HG02588 (cell line): ENCODE results near the gene PHF21A.
"Not testable (repeated sequence)": the region's sequence is repeated elsewhere in the genome, so short reads cannot be mapped to it uniquely, and the experiment has no call there.

Experiments
- ATAC-seq: cut with Tn5 transposase; IDR thresholded peaks from one replicate; pipeline ENCODE4 v1.9.1; 2021; ENCODE audit warnings: mild to moderate bottlenecking, moderate library complexity; ENCODE audit not compliant: unreplicated experiment

The PHF21A gene

GRCh38 chr11:45906965-45907611 lies 214.2 kb downstream of the PHF21A start, which contains the start of gene FREY1:
TSS of gene FREY1 (minus strand) at chr11:45907271. CDS start at chr11:45907245, 26 bp downstream.
- no peak for ATAC-seq

DNA sequence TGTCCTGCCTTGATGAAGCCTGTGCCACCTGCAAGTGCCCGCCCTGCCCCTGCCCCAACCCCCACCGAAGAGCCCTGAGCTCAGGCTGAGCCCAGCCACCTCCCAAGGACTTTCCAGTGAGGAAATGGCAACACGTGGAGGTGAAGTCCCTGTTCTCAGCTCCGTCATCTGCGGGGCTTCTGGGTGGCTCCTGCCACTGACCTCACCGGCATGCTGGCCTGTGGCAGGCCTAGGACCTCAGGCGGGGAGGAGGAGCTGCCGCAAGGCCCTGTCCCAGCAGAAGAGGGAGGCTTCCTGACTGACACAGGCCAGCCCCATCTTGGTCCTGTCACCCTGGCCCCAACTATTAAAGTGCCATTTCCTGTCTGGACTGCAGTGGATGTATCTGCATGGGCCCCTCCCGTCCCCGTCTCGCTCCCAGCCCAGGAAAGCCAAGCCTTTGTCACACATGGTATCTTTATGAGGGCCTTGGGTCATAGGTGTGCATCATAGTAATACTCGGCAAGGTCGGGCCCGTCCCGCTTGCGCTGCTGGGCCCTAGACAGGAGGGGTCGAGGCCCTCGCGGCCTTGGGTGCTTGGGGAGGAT lies 215.1 kb downstream of the PHF21A start:
- ATAC-seq: no peak

DNA sequence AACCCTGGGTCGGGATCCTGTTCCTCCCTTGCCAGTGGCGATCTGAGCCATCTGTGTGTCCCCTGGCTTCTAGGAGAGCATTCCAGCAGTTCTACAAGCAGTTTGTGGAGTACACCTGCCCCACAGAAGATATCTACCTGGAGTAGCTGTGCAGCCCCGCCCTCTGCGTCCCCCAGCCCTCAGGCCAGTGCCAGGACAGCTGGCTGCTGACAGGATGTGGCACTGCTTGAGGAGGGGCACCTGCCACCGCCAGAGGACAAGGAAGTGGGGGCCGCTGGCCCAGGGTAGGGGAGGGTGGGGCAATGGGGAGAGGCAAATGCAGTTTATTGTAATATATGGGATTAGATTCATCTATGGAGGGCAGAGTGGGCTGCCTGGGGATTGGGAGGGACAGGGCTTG lies 215.7 kb downstream of the PHF21A start:
- ATAC-seq: not testable (repeated sequence)

- ATAC-seq: no peak
Observed at GRCh38 chr11:45905095-45905494, 216.2 kb downstream of the PHF21A start.

DNA sequence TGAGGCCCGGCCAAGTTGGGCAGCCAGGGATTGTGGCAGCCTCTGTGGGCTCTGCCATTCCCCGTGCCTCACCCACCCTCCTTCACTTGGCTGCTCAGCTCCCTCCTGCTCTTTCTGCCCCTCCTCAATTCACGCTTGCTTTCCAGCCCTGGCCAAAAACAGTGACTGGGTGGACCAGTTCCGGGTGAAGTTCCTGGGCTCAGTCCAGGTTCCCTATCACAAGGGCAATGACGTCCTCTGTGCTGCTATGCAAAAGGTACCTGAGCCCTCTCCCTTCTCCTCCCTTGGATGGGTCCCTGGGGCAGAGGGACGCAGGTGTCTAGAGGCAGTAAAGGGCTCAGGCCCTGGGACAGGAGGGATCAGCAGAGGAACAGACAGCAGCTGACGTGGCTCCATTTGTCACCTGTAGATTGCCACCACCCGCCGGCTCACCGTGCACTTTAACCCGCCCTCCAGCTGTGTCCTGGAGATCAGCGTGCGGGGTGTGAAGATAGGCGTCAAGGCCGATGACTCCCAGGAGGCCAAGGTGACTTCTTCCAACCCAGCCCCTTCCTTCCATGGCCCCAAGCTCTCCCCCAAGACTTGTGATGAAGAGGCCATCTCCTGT lies 216.8 kb downstream of the PHF21A start:
- no peak for ATAC-seq

DNA sequence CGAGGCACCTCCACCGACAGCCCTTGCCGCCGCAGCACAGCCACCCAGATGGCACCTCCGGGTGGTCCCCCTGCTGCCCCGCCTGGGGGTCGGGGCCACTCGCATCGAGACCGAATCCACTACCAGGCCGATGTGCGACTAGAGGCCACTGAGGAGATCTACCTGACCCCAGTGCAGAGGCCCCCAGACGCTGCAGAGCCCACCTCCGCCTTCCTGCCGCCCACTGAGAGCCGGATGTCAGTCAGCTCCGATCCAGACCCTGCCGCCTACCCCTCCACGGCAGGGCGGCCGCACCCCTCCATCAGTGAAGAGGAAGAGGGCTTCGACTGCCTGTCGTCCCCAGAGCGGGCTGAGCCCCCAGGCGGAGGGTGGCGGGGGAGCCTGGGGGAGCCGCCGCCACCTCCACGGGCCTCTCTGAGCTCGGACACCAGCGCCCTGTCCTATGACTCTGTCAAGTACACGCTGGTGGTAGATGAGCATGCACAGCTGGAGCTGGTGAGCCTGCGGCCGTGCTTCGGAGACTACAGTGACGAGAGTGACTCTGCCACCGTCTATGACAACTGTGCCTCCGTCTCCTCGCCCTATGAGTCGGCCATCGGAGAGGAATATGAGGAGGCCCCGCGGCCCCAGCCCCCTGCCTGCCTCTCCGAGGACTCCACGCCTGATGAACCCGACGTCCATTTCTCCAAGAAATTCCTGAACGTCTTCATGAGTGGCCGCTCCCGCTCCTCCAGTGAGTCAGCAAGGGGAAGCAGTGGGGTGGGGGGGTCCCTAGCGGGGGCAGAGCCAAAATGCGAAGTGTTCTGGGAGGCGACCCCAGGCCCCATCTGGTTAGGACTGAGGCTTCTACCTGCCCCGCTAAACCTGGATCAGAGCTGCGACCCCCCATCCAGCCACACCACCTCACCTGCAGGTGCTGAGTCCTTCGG lies 218.5 kb downstream of the PHF21A start:
- no peak for ATAC-seq

DNA sequence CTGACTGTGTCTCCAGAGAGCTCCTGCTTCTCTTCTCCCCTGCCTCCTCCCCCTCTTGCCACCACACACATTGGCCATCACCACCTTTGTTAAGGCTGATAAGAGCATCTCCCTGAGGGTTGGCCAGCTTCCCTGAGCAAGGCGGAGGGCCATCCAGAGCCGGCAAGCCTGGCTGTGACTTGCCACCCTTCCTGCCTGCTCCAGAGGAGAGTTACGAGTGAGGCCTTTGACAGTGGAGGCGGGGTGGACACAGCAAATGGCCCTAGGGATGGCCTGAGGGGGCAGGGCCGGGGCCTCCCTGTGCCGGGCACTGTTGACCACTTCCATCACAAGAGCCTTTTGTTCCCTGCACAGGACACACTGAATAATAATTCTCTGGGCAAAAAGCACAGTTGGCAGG lies 219.6 kb downstream of the PHF21A start:
- ATAC-seq: no peak

DNA sequence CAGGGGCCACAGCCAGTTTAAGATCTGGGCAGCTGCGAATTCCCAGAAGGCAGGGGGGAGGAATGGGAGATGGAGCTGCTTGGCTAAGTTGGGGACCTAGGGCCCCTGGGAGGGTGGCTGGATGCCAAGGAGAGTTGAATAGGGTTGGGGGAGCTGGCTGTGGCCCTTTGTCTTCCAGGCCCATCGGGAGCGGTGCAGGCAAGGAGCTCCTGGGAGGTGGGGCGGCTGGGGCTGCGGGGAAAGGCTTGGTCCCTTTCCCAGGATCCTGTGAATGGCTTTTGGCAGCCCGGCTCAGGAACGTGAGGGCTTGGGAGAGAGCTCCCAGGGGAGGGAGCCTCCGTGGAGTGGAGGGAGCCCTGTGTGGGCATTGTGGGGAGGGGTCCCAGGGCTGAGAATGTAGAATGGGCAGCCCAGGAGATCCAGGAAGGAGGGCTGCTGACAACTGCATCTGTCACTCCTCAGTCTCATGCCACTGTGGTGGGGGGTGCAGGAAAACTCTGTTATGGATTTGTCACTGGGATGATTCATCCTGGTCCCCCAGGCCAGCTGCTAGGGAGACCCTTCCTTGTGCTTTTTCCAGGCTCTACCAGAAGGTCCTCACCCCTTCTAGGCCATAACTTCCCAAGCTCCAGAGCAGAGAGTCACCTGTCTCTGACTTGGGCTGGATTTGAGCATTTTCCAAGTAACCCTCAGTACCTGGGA lies 220.2 kb downstream of the PHF21A start:
- ATAC-seq: no peak

DNA sequence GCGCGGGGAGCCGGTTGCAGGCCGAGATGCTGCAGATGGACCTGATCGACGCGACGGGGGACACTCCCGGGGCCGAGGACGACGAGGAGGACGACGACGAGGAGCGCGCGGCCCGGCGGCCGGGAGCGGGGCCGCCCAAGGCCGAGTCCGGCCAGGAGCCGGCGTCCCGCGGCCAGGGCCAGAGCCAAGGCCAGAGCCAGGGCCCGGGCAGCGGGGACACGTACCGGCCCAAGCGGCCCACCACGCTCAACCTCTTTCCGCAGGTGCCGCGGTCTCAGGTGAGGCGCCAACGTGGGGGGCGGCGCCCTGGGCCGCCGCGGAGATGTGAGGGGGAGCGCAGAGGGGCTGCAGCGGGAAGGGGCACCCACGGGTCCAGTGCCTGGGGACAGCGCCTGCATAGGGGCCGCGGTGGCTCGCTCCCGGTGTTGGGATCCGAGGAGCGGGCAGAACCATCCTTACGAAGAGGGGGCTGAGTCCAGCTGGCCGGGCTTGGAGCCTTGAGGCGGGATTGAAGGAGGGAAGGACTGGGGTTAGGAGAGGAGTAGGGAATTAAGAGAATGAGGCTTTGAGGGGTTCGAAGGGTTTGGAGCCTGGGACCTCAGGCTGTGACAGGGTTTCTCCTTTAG lies 221.0 kb downstream of the PHF21A start:
- ATAC-seq: not testable (repeated sequence)

- ATAC-seq: peak; percentile 48
Observed at GRCh38 chr11:45899448-45900174, 221.6 kb downstream of the PHF21A start.

- ATAC-seq: no peak
Observed at GRCh38 chr11:45899086-45899447, 222.2 kb downstream of the PHF21A start.

DNA sequence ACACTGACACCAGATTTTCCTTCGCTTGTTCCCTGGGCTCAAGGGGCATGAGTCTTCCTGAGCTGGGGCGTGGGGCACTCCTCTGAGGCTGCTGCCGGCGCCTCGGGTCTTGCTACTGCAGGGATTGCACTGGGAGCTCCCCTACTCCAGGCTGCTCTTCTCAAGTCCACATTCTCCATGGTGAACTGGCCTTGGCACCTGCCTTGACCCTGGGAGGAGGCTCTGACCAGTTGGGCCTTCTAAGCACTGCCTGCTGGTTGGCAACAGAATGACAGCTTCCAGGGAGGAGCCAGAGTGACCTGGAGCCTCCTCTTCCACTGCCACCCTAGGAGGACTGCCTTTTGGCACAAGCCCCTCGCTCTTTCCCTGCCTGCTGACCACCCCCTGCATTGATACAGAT lies 223.7 kb downstream of the PHF21A start:
- no peak for ATAC-seq

DNA sequence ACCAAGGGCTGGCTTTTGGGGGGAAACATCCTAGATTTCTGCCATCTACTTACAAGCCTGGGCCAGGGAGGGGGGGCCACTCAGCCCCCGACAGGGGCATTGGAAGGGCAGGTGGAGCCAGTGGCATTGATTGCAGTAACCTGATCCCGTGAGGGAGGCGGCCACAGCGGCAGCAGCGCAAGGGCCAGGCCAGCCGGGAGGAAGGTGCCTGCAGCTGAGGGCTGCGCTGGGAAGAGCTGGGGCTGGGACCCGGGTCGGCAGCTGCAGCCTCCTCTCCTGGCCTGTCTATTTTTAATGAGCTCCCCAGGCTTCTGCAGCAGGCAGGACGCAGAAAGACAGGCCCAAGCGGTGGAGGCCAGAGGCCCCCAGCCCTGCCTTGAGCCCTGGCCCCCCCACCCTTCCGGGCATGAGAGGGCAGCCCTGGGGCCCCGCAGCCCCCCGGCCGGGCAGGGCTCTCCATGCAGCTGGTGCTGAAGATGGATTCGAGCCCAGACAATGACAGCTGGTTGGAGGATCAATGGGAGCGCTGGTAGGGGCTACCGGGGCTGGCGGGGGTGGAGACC lies 224.8 kb downstream of the PHF21A start:
- no peak for ATAC-seq

DNA sequence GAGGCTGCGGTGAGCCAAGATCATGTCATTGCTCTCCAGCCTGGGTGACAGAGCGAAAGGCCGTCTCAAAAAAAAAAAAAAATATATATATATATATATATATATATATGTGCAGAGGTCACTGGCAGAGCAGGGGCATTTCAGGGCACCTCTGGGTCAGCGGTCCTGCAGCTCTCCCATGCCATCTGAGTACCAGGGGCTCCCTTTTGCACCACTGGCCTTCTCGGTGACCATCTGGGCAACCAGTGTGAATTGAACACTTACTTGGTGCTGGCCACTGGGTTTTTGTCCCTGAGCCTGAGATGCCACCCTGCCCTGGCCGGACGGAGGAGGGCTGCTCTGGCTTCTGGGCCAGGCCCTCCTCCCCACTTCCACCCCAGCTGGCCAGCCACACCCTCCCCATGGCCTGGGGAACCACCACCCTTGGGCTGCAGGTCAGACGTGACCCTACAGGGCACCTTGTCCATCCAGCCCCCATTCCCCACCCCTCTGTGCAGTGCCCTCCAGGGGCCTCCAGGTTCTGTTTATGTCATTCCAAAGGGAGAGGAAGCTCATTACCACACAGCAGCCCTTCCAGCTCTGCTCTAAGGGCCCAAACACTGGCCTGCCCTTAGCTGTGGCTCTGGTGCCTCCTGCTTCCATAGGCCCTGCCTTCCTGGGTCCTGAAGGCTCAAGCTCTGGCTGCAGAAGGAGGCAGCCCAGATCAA lies 225.5 kb downstream of the PHF21A start:
- ATAC-seq: no peak

DNA sequence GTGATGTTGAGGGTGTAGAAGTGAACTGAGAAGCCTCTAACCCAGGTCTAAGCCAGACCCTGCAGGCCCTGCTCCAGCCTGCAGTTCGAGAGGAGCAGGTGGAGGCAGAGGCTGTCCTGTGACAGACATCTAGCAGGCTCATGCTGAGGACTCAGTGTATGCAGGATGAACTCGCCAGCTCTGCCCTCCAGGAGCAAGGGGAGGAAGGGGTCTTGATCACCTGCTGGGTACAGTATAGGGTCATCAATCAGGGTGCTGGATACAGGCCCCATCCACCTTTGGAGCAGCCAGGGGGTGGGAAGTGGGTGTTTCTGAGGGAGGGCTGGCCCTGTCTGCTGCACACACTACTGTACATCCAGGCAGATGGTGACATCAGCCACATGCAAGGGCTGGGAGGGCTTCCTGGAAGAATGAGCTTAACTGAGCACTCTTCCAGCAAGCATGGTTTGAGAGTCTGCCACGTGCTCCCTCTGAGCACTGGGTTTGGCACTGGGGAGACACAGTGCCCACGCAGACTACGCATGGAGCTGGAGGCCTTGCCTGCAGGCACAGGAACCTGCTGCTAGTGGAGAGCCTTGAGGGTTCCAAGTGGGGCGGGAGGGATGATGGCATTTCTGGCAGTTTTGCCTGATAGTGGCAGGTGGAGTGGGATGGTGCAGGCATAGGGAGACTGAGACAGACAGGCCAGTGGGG lies 226.6 kb downstream of the PHF21A start:
- ATAC-seq: no peak

GRCh38 chr11:45892856-45893255 lies 228.4 kb downstream of the PHF21A start:
- no peak for ATAC-seq

- no peak for ATAC-seq
Observed at GRCh38 chr11:45890886-45891550, 230.2 kb downstream of the PHF21A start.

GRCh38 chr11:45889966-45890365 lies 231.3 kb downstream of the PHF21A start:
- ATAC-seq: no peak
